OCI-LY1 (cell line): ENCODE results near the gene ASB11.

Experiments
- H2AFZ ChIP-seq: fragments of 200-600 bp; sonication (generic), shearing (Covaris generic); 2 replicates; pipeline ENCODE4 v1.6.0; 2014; ENCODE audit warnings: antibody characterized with exemption, mild to moderate bottlenecking, low read length
- H3F3A ChIP-seq: fragments of 200-600 bp; sonication (generic), shearing (Covaris generic); 2 replicates; pipeline ENCODE4 v1.6.0; 2014; ENCODE audit warnings: mild to moderate bottlenecking, antibody characterized with exemption, low read length, moderate library complexity; ENCODE audit not compliant: insufficient read depth
- H3K27ac ChIP-seq: fragments of 200-600 bp; sonication (generic); 2 replicates; pipeline ENCODE4 v1.5.1; 2014; ENCODE audit warnings: low read length, mixed run types, mild to moderate bottlenecking, low read depth; ENCODE audit not compliant: poor library complexity, severe bottlenecking
- H3K27me3 ChIP-seq: fragments of 200-600 bp; sonication (generic); 2 replicates; pipeline ENCODE4 v1.6.0; 2014; ENCODE audit warnings: antibody characterized with exemption, mild to moderate bottlenecking, low read length, moderate library complexity; ENCODE audit not compliant: insufficient read depth
- H3K36me3 ChIP-seq: fragments of 200-600 bp; sonication (generic); 2 replicates; pipeline ENCODE4 v1.6.1; 2014; ENCODE audit warnings: mild to moderate bottlenecking, antibody characterized with exemption, low read length, moderate library complexity, mixed read lengths; ENCODE audit not compliant: insufficient read depth
- H3K4me1 ChIP-seq: fragments of 200-600 bp; sonication (generic); 2 replicates; pipeline ENCODE4 v1.5.1; 2014; ENCODE audit warnings: mild to moderate bottlenecking, low read length, moderate library complexity; ENCODE audit not compliant: insufficient read depth, severe bottlenecking
- H3K4me2 ChIP-seq: fragments of 200-600 bp; sonication (generic), shearing (Covaris generic); 2 replicates; pipeline ENCODE4 v1.6.1; 2014; ENCODE audit warnings: low read length
- H3K4me3 ChIP-seq: fragments of 200-600 bp; sonication (generic); 2 replicates; pipeline ENCODE4 v1.5.1; 2014; ENCODE audit warnings: low read length, low read depth, mild to moderate bottlenecking, mixed read lengths; ENCODE audit not compliant: poor library complexity, severe bottlenecking
- H3K79me2 ChIP-seq: fragments of 200-600 bp; shearing (Covaris generic); 2 replicates; pipeline ENCODE4 v1.6.1; 2016; ENCODE audit warnings: mixed run types, low read length, mixed read lengths; ENCODE audit not compliant: insufficient read depth
- H3K9ac ChIP-seq: fragments of 200-600 bp; sonication (generic), shearing (Covaris generic); 2 replicates; pipeline ENCODE4 v1.6.1; 2014; ENCODE audit warnings: mild to moderate bottlenecking, low read length, mixed read lengths
- H3K9me2 ChIP-seq: fragments of 200-600 bp; sonication (generic), shearing (Covaris generic); 2 replicates; pipeline ENCODE4 v1.6.1; 2014; ENCODE audit warnings: low read depth, mild to moderate bottlenecking, low read length, mixed read lengths
- H3K9me3 ChIP-seq: fragments of 200-600 bp; shearing (Covaris generic); 2 replicates; pipeline ENCODE4 v1.6.1; 2014; ENCODE audit warnings: low read length, mixed read lengths
- H4K20me1 ChIP-seq: fragments of 200-600 bp; sonication (generic), shearing (Covaris generic); 2 replicates; pipeline ENCODE4 v1.6.0; 2016; ENCODE audit warnings: mild to moderate bottlenecking, low read length; ENCODE audit not compliant: insufficient read depth
- EZH2 ChIP-seq: fragments of 200-600 bp; sonication (generic), shearing (Covaris generic); IDR thresholded peaks from 2 replicates; pipeline ENCODE4 v1.8.0; 2017; ENCODE audit warnings: borderline replicate concordance, mixed run types, mild to moderate bottlenecking, antibody characterized with exemption, low read length, moderate library complexity, mixed read lengths
- TF ChIP-seq, protein P1 (sequence below): fragments of 200-600 bp; sonication (generic), shearing (Covaris generic); IDR thresholded peaks from 2 replicates; pipeline ENCODE4 v1.5.1; 2017; ENCODE audit warnings: mild to moderate bottlenecking, antibody characterized with exemption, low read length, moderate library complexity, mixed read lengths

Gene ASB11

DNA sequence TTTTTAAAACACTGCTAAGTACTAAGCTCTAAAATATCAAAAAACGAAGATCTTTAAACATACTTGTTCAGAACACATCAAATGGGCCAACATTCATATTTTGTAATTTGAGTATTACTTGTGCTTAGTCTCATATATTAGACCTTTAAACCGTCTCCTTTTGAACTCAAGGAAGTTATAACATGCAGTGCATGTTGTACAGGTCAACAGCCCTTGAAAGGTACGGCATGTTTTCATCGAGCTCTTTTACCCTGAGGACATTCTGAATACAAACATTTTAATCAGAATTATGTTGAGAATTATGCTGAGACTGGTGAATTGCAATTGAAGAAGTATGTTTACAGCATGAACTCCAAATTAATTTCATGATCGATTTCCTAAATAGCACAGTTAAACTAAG is 7.0 kb upstream of the ASB11 start:
- no peaks in the 10 kb centered on the region for H3K79me2 ChIP-seq
- no peak overlapping the region for H3K9ac ChIP-seq
- TF ChIP-seq, protein P1, sequence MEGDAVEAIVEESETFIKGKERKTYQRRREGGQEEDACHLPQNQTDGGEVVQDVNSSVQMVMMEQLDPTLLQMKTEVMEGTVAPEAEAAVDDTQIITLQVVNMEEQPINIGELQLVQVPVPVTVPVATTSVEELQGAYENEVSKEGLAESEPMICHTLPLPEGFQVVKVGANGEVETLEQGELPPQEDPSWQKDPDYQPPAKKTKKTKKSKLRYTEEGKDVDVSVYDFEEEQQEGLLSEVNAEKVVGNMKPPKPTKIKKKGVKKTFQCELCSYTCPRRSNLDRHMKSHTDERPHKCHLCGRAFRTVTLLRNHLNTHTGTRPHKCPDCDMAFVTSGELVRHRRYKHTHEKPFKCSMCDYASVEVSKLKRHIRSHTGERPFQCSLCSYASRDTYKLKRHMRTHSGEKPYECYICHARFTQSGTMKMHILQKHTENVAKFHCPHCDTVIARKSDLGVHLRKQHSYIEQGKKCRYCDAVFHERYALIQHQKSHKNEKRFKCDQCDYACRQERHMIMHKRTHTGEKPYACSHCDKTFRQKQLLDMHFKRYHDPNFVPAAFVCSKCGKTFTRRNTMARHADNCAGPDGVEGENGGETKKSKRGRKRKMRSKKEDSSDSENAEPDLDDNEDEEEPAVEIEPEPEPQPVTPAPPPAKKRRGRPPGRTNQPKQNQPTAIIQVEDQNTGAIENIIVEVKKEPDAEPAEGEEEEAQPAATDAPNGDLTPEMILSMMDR: no peak
- no peak for TF ChIP-seq EZH2
- H3K4me1 ChIP-seq: no peaks in the 10 kb centered on the region
- H3F3A ChIP-seq: no peaks in the 10 kb centered on the region
- H3K9me3 ChIP-seq: no peaks in the 10 kb centered on the region
- H3K4me2 ChIP-seq: no peak overlapping the region
- H2AFZ ChIP-seq: no peak overlapping the region
- no peak overlapping the region for H3K4me3 ChIP-seq
- H4K20me1 ChIP-seq: no peaks in the 10 kb centered on the region
- H3K27me3 ChIP-seq: no peaks in the 10 kb centered on the region
- H3K9me2 ChIP-seq: no peaks in the 10 kb centered on the region
- H3K27ac ChIP-seq: no peak overlapping the region
- H3K36me3 ChIP-seq: peaks cover 22% of the 10 kb centered on the region; the same call in 1 of the 2 replicates

DNA sequence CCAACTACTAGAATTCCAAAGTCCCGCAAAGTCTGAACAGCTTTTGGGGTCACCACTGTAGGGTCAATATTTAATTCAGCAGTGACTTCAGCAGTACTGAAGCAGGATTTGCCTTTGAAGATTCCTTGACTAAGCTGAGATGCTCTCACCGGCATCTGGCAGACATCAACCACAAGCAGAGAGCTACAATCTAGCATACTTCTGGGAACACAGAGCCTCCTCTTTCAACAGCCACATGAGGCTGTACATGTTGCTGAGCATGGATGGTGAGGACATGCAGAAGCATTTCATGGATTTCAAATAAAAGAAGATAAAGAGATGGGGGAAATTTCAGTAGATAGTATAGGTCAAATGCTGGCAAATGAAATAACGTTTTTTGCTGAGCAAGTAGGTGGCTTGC is 6.6 kb upstream of the ASB11 start:
- Histone ChIP-seq H3F3A (no peaks in the 10 kb centered on the region), H3K9me3 (no peaks in the 10 kb centered on the region), H3K4me3 (no peak overlapping the region), H3K9ac (no peak overlapping the region), H3K36me3 (peaks cover 22% of the 10 kb centered on the region; the same call in 1 of the 2 replicates), H3K9me2 (no peaks in the 10 kb centered on the region), H4K20me1 (no peaks in the 10 kb centered on the region), H3K4me1 (no peaks in the 10 kb centered on the region), H3K79me2 (no peaks in the 10 kb centered on the region), H3K27ac (no peak overlapping the region), H2AFZ (no peak overlapping the region), H3K4me2 (no peak overlapping the region), H3K27me3 (no peaks in the 10 kb centered on the region)
- TF ChIP-seq EZH2: no peak
- TF ChIP-seq, protein P1: no peak

DNA sequence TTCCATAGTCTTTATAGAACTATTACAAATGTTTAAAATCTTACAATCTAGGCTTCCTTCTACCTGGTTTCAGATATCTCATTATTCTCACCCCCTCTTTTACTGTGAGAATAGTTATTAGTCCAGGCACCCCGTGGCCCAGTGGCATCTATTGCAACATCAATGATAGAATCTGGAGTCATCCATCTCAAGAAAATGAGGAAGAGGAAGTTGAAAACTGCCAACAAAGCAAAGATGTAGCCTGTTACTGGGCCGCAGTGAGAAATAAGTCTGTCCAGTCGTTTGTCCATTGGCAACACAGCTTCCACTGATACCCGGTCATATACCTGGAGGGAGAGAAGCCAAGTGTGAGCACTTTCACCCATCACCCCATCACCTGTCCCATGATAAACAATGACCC is 6.0 kb upstream of the ASB11 start:
- H3K9me2 ChIP-seq: no peaks in the 10 kb centered on the region
- peaks cover 22% of the 10 kb centered on the region; the same call in 1 of the 2 replicates for H3K36me3 ChIP-seq
- H2AFZ ChIP-seq: no peak overlapping the region
- H3K79me2 ChIP-seq: no peaks in the 10 kb centered on the region
- no peak overlapping the region for H3K27ac ChIP-seq
- H3F3A ChIP-seq: no peaks in the 10 kb centered on the region
- H3K9ac ChIP-seq: no peak overlapping the region
- H3K27me3 ChIP-seq: no peaks in the 10 kb centered on the region
- H3K9me3 ChIP-seq: no peaks in the 10 kb centered on the region
- TF ChIP-seq, protein P1: no peak
- TF ChIP-seq EZH2: no peak
- H3K4me3 ChIP-seq: no peak overlapping the region
- no peaks in the 10 kb centered on the region for H4K20me1 ChIP-seq
- H3K4me1 ChIP-seq: no peaks in the 10 kb centered on the region
- no peak overlapping the region for H3K4me2 ChIP-seq
